GM19455 (cell line): Measurements from ENCODE around the gene ZDHHC6.
A peak's percentile ranks its signal among the peaks of the same experiment; 100 is the strongest.
"Not testable (repeated sequence)": the region's sequence is repeated elsewhere in the genome, so short reads cannot be mapped to it uniquely, and the experiment has no call there.

Experiments used
- ATAC-seq: cut with Tn5 transposase; IDR thresholded peaks from one replicate; pipeline ENCODE4 v1.9.1; 2021; ENCODE audit not compliant: unreplicated experiment

The ZDHHC6 gene

GRCh38 chr10:112446055-112446854, 459 bp downstream of the ZDHHC6 start:
- peak; percentile 42 for ATAC-seq

- no peak for ATAC-seq
Measured at GRCh38 chr10:112442063-112442462, 4.7 kb downstream of the ZDHHC6 start.

- ATAC-seq = no peak
Measured at GRCh38 chr10:112441520-112441919, 5.2 kb downstream of the ZDHHC6 start.

GRCh38 chr10:112438356-112438755, 8.4 kb downstream of the ZDHHC6 start:
- ATAC-seq = no peak

GRCh38 chr10:112434988-112435619, 11.6 kb downstream of the ZDHHC6 start:
- no peak for ATAC-seq

GRCh38 chr10:112433136-112433535, 13.6 kb downstream of the ZDHHC6 start:
- no peak for ATAC-seq

- no peak for ATAC-seq
Measured at GRCh38 chr10:112429654-112430230, 17.0 kb downstream of the ZDHHC6 start.

GRCh38 chr10:112429147-112429546, 17.6 kb downstream of the ZDHHC6 start:
- ATAC-seq = no peak

GRCh38 chr10:112426111-112426510, 20.6 kb downstream of the ZDHHC6 start:
- ATAC-seq = no peak

- ATAC-seq = no peak
Measured at GRCh38 chr10:112424651-112425050, 22.1 kb downstream of the ZDHHC6 start.

- no peak for ATAC-seq
Measured at GRCh38 chr10:112421731-112422130, 25.0 kb downstream of the ZDHHC6 start.

GRCh38 chr10:112412696-112413095, 34.0 kb downstream of the ZDHHC6 start:
- no peak for ATAC-seq

GRCh38 chr10:112409755-112410154, 37.0 kb downstream of the ZDHHC6 start:
- no peak for ATAC-seq

- no peak for ATAC-seq
Measured at GRCh38 chr10:112409299-112409698, 37.4 kb downstream of the ZDHHC6 start.

- ATAC-seq = no peak
Measured at GRCh38 chr10:112407696-112408095, 39.0 kb downstream of the ZDHHC6 start.

- ATAC-seq = not testable (repeated sequence)
Measured at GRCh38 chr10:112406806-112407205, 39.9 kb downstream of the ZDHHC6 start.

GRCh38 chr10:112404617-112405016, 42.1 kb downstream of the ZDHHC6 start:
- ATAC-seq = no peak

- ATAC-seq = no peak
Measured at GRCh38 chr10:112402917-112403316, 43.8 kb downstream of the ZDHHC6 start.

GRCh38 chr10:112397592-112397991, 49.1 kb downstream of the ZDHHC6 start:
- ATAC-seq = no peak

- no peak for ATAC-seq
Measured at GRCh38 chr10:112395809-112396530, 50.7 kb downstream of the ZDHHC6 start.

GRCh38 chr10:112394475-112394875, 52.2 kb downstream of the ZDHHC6 start:
- ATAC-seq = no peak
